Thymus (tissue), 11 donors: ENCODE results near the gene CELF2. TPM values are rescaled to one million over a fixed set of nuclear protein-coding genes. Genes with fewer than 3 reads are reported as not detected.
A peak's percentile ranks its signal among the peaks of the same experiment; 100 is the strongest.

Experiments
- DNase-seq, 9 donors: peaks; one replicate each; pipeline ENCODE4 v3.0.0-alpha.2; 2013; ENCODE audit warnings: low spot score in 9 of 9, low read depth in 6 of 9, missing footprints in 1 of 9
- H3K27ac ChIP-seq, 2 donors: one replicate each; pipeline ENCODE4 v1.5.1; 2013; ENCODE audit warnings: control low read depth in 1 of 2, low read depth in 1 of 2, low read length in 1 of 2, mild to moderate bottlenecking in 1 of 2, moderate library complexity in 1 of 2
- H3K27me3 ChIP-seq, 2 donors: one replicate each; pipeline ENCODE4 v1.5.1; 2013; ENCODE audit warnings: low read length in 1 of 2; ENCODE audit not compliant: control insufficient read depth in 2 of 2, insufficient read depth in 1 of 2
- H3K36me3 ChIP-seq, 2 donors: one replicate each; pipeline ENCODE4 v1.5.1; 2013; ENCODE audit warnings: low read length in 1 of 2, mild to moderate bottlenecking in 1 of 2, moderate library complexity in 1 of 2; ENCODE audit not compliant: control insufficient read depth in 2 of 2, insufficient read depth in 2 of 2
- H3K4me1 ChIP-seq, 2 donors: one replicate each; pipeline ENCODE4 v1.5.1; 2013; ENCODE audit warnings: low read length in 2 of 2; ENCODE audit not compliant: control insufficient read depth in 2 of 2, insufficient read depth in 2 of 2
- H3K4me3 ChIP-seq, 2 donors: one replicate each; pipeline ENCODE4 v1.5.1; 2013; ENCODE audit warnings: low read length in 2 of 2, control low read depth in 1 of 2, mild to moderate bottlenecking in 1 of 2
- H3K9me3 ChIP-seq, 2 donors: one replicate each; pipeline ENCODE4 v1.5.1; 2013; ENCODE audit warnings: low read length in 1 of 2, mild to moderate bottlenecking in 1 of 2; ENCODE audit not compliant: control insufficient read depth in 2 of 2, insufficient read depth in 1 of 2
- WGBS: extraction: QIAGEN DNeasy Blood & Tissue Kit; methylation state at CpG from one replicate; pipeline ENCODE4 v1.1.7; 2013; 5-methylcytosine and 5-hydroxymethylcytosine counted together
- polyA plus RNA-seq: library from polyadenylated mRNA; stranded (reverse); fragments of 200-250 nt; gene quantifications from one replicate; pipeline ENCODE4 v1.2.3, GENCODE V29; 2013
- total RNA-seq: library from RNA; stranded (reverse); fragments of 120-200 nt; gene quantifications from one replicate; pipeline ENCODE4 v1.2.4, GENCODE V29; 2013
- donor health status: healthy.

CELF2 gene
- total and polyA plus RNA-seq, 2 donors = 42.4 to 48.1 TPM

DNA sequence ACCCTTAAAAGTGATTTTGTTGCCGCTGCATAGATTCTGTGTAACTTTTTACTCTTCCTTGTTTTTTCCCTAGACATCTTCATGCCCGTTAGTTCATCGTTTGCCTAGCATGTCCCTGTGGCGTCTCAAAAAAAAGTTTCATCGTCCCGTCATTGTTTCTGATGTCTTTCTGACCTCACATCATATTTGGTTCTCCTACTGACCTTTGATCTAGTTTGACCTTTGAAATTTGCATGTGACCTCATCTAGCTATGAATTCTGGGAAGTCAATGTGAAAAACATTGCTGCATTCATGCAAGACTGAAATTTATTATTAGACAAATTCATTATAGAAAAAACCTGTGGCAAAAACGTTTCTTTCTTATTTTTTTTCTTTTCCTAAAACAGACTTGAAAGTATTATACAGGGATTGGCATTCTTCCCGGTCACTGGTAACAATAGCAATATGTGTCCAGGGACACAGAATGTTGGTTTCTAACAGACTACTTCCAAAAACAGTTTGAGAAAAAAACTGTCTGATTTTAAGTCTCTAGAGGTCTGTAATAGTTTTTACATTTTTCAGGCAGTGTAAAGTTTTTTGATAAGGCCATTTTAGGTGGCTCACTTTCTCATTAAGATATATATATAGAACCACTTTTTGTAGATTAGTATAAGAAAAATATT, 312.8 kb downstream of the CELF2 start:
- Histone ChIP-seq H3K9me3 (no peaks in the 10 kb centered on the region), H3K4me1 (peaks cover 22 to 50% of the 10 kb centered on the region in 2 donors), H3K27ac (peak overlapping the region in 1 of 2 donors; percentile 24), H3K27me3 (no peaks in the 10 kb centered on the region), H3K36me3 (peaks cover 51 to 79% of the 10 kb centered on the region in 2 donors), H3K4me3 (no peak overlapping the region)
- no peak for DNase-seq
- WGBS = 85% methylated on average over 8 of the region's 8 CpGs

DNA sequence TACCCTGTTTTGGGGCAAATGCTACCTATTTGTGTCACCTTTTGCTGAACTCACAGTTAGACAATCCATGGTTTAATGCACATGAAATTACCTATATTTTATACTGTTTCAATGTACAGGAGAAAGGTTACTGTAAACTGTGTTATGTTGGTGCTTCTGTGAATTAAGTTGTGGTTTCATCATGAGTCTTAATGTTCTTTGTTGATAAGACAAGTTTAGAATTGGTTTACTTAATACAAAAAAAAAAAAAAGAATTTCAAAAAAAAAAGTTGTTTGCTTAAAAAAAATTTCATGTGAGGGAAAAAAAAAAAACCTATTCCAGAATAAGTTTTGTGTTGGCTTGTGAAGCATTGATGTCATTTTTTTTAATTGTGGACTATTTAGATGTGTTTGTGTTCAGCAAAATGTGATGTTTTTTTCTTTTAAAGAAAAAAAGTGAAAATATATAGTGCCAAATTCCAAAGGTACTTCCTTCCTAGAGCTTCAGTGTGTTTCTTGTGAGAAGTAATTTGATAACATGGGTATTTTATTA, 313.4 kb downstream of the CELF2 start:
- Histone ChIP-seq H3K9me3 (no peaks in the 10 kb centered on the region), H3K36me3 (peaks cover 47 to 79% of the 10 kb centered on the region in 2 donors), H3K4me3 (no peak overlapping the region), H3K27ac (peak overlapping the region in 1 of 2 donors; percentile 85), H3K4me1 (peaks cover 22 to 51% of the 10 kb centered on the region in 2 donors), H3K27me3 (no peaks in the 10 kb centered on the region)
- no peak for DNase-seq

DNA sequence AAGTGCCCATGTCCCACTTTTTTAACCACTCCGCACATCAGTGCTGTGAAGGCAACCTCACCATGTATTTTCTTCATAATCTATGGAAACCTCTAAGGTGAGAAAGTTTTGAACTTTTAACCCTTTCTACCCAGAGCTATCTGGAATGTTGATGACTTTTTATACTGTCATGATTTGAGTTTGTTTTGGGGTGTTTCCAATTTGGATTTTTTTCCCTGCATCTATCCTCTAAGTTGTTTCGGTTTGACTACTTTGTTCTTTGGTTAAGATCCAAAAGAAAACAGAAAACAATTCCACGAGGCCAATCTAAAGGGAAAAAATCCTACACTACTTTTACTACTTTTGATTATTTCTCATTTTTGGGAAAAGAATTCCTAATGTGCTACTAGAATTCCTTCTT, 314.1 kb downstream of the CELF2 start:
- Histone ChIP-seq H3K27ac (peak overlapping the region in 1 of 2 donors; percentile 85), H3K36me3 (peaks cover 41 to 74% of the 10 kb centered on the region in 2 donors), H3K4me1 (peaks cover 22 to 54% of the 10 kb centered on the region in 2 donors), H3K4me3 (no peak overlapping the region), H3K9me3 (no peaks in the 10 kb centered on the region), H3K27me3 (no peaks in the 10 kb centered on the region)
- DNase-seq = no peak
- 92% methylated on average over 3 of the region's 3 CpGs for WGBS

DNA sequence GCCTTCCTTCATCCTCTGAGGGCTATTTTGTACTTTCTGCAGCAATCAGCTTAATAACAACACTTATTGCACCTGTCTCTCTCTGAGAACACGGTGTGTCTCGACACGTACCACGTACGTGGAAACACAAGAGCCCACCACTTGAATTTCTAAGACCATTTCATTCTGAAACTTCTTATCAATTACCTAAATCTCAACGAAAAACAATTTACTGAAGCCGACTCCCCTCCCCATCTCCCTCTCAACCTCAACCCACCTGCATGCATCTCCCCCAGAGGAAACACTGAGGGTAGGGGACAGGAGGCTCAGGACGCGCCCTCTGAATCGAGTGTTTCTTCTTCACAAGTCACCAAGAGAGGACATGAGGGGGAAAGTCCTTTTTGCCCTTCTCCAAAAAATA, 315.2 kb downstream of the CELF2 start:
- WGBS = 12% methylated on average over 10 of the region's 10 CpGs
- peaks cover 30 to 69% of the 10 kb centered on the region in 2 donors for H3K36me3 ChIP-seq
- peaks cover 22 to 60% of the 10 kb centered on the region in 2 donors for H3K4me1 ChIP-seq

DNA sequence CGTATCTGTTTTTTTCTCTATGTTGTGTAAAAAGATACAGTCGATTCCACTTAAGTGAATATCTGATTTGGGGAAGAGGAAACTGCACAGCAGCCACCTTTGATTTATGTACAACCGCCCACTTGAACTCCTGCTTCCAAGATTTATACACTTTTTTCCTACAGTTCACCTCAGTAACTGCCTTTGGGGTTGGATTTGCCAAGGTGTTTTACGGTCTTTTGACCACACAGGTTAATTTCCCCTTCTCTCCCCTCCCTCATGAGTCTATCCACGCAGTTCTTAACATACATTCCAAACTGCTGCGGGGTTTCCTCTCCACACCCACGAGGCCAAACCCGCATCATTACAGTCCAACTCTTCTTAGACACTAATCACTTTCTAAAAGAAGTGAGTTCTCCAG, 316.8 kb downstream of the CELF2 start:
- DNase-seq = no peak
- H3K27me3 ChIP-seq = no peaks in the 10 kb centered on the region
- H3K36me3 ChIP-seq = peaks cover 17 to 53% of the 10 kb centered on the region in 2 donors
- H3K4me3 ChIP-seq = no peak overlapping the region
- H3K27ac ChIP-seq = no peak overlapping the region
- peaks cover 22 to 54% of the 10 kb centered on the region in 2 donors for H3K4me1 ChIP-seq
- H3K9me3 ChIP-seq = no peaks in the 10 kb centered on the region
- 64% methylated on average over 8 of the region's 8 CpGs for WGBS

More for the DNA sequence above, 315.2 kb downstream of the CELF2 start:
- peak in 5 of 9 donors; percentile 30 to 72 (median 45) for DNase-seq
- H3K27me3 ChIP-seq = no peaks in the 10 kb centered on the region
- no peak overlapping the region for H3K4me3 ChIP-seq
- no peaks in the 10 kb centered on the region for H3K9me3 ChIP-seq
- peak overlapping the region; percentile 46 to 85 for H3K27ac ChIP-seq

DNA sequence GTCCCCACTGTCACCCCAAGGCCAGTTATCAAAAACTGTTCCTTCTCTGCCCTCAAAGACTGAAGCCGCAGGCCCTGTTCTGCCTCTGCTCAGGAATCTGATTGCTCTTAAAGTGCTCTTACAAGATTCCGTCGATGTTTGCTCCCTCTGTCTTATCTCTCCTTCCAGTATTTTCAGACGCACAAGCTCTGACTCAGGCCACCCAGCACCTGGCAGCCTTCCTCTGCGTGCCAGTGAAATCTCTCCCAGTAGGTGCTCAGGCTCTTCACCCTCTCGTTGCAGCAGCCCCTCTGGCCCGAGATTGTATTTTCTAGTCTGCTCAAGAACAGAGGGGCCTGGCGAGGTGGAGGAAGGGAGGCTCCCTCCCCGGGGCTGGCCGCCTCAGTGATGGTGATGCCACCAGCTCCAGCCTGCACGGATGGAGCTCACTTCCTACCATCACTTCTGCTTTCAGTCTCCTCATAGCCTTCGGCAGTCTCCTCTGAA, 317.5 kb downstream of the CELF2 start:
- Histone ChIP-seq H3K27ac (peak overlapping the region in 1 of 2 donors; percentile 64), H3K4me1 (peaks cover 22 to 51% of the 10 kb centered on the region in 2 donors), H3K27me3 (no peaks in the 10 kb centered on the region), H3K36me3 (peaks cover 14 to 51% of the 10 kb centered on the region in 2 donors), H3K4me3 (no peak overlapping the region), H3K9me3 (no peaks in the 10 kb centered on the region)
- 51% methylated on average over 12 of the region's 12 CpGs for WGBS
- DNase-seq = no peak

DNA sequence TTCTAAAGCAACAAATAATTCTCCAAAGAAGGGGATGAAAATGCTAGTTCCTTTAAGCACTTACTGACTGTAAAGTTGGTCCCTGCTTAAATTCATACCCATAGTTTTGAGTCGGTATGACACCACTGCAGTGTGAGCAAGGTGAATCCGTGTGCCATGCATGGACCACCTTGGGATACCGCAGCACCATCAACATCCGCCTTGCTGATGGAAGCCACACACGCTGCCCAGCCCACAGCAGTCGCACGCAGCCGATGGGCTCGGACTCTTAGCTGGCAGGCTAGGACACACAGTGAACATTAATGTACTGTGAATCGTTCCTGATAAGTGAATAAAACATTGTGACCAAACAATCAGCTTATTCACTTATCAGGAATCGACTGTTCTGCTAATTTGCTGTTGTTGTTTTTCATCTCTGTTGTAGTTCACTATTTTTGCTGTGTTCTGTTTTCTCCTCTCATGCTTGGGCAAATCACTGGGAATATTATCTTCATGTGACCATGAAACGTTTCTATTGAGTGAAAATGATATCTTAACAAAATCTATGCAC, 318.3 kb downstream of the CELF2 start:
- 97% methylated on average over 12 of the region's 12 CpGs for WGBS
- peaks cover 12 to 43% of the 10 kb centered on the region in 2 donors for H3K36me3 ChIP-seq
- H3K4me3 ChIP-seq = no peak overlapping the region
- DNase-seq = no peak
- H3K27ac ChIP-seq = no peak overlapping the region
- peaks cover 22 to 51% of the 10 kb centered on the region in 2 donors for H3K4me1 ChIP-seq
- H3K27me3 ChIP-seq = no peaks in the 10 kb centered on the region
- no peaks in the 10 kb centered on the region for H3K9me3 ChIP-seq

DNA sequence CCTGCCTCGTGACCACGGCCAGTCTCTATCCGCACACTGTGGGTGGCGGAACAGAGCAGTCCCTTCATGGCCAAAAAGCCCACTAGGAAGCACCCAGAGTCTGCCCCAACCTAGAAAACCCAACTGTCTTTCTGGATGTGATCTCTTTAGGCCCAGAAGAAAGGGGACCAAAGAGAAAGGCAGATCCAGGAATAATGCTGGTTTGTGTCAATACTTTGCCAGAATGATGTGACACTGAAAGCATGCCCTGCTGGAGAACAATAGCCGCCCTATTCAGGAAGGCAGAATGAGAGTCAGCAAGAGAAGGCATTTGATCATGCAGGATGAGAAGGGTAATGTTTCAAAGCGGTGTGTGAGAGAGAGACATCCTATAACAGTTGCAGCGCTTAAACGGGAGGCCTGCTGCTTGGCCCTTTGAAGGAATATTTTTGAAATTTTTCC, 319.1 kb downstream of the CELF2 start:
- Histone ChIP-seq H3K9me3 (no peaks in the 10 kb centered on the region), H3K27ac (peak overlapping the region in 1 of 2 donors; percentile 4), H3K4me1 (peaks cover 22 to 51% of the 10 kb centered on the region in 2 donors), H3K27me3 (no peaks in the 10 kb centered on the region), H3K36me3 (peaks cover 12 to 40% of the 10 kb centered on the region in 2 donors), H3K4me3 (no peak overlapping the region)
- DNase-seq = peak in 1 of 9 donors; percentile 50
- WGBS = 80% methylated on average over 8 of the region's 8 CpGs

DNA sequence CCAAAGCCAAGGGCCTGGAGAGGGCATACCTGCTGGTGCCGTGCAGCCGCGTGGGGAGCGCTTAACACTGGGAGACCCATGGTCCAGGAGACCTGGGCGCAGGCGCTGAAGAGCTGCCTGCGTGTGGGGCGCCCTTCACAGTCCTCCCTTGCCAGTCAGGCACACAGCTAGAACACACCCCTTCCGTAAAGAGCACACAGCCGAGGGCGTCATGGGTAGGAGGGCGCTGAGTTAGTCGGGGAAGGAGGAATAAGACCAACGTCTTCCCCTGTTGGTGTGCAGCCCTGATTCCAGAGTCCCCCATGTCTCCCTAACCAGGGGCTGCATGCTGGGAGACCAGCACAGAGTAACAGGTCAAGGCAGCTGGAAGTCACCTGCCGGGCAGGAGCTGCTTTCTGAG, 319.8 kb downstream of the CELF2 start:
- DNase-seq = peak in 1 of 9 donors; percentile 54
- WGBS = 89% methylated on average over 15 of the region's 15 CpGs
- no peaks in the 10 kb centered on the region for H3K9me3 ChIP-seq
- peaks cover 17 to 44% of the 10 kb centered on the region in 2 donors for H3K4me1 ChIP-seq
- peaks cover 12 to 34% of the 10 kb centered on the region in 2 donors for H3K36me3 ChIP-seq
- H3K27me3 ChIP-seq = no peaks in the 10 kb centered on the region
- H3K27ac ChIP-seq = peak overlapping the region in 1 of 2 donors; percentile 4
- H3K4me3 ChIP-seq = peak overlapping the region in 1 of 2 donors; percentile 6
